Fibroblast of villous mesenchyme (primary cell): Measurements from ENCODE around the gene EVI2A. TPM values are rescaled to one million over a fixed set of nuclear protein-coding genes. Genes with fewer than 3 reads are reported as not detected.

Experiments used
- DNase-seq: peaks from one replicate; pipeline ENCODE4 v3.0.0-alpha.2; 2010; ENCODE audit warnings: low read depth
- H3K4me3 ChIP-seq: 2 replicates; pipeline ENCODE4 v1.5.1; 2011; ENCODE audit warnings: low read depth, mild to moderate bottlenecking, low read length
- total RNA-seq: library from RNA; depleted of rRNA; stranded (reverse); fragments of >200 nt; gene quantifications from 2 replicates; pipeline ENCODE4 v1.2.3, GENCODE V29; 2012
- TF ChIP-seq, protein P1 (sequence below): IDR thresholded peaks from 2 replicates; pipeline ENCODE4 v1.5.1; 2012; ENCODE audit warnings: low read depth, mild to moderate bottlenecking, low read length; ENCODE audit not compliant: insufficient read depth

Gene EVI2A, protein sequence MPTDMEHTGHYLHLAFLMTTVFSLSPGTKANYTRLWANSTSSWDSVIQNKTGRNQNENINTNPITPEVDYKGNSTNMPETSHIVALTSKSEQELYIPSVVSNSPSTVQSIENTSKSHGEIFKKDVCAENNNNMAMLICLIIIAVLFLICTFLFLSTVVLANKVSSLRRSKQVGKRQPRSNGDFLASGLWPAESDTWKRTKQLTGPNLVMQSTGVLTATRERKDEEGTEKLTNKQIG
- 0.32 and 0.43 TPM in 2 replicates for total RNA-seq

DNA sequence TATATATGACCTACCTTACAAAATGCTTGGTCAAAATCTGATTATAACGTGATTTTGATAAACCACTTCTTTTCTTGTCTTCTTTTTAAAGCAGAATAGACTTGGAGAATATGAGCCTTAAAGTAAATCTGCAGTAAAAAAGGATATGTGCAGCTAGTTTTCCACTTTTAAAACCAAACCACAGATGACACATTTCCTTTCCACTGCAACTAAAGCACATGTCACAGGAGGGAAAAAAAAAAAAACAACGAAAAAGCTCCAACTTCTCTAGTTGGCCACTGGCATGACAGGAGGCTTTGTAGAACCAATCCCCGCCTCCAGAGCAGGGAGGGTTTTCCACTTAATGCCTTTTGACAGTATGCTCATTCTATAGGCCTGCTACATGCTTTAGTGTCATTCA, at the start of gene EVI2A:
EVI2A (minus strand) TSS at position 142 of the 400 bp plus-strand sequence. CDS start 2,609 bp downstream, outside the sequence.
- DNase-seq = peak; percentile 72
- TF ChIP-seq, protein P1, sequence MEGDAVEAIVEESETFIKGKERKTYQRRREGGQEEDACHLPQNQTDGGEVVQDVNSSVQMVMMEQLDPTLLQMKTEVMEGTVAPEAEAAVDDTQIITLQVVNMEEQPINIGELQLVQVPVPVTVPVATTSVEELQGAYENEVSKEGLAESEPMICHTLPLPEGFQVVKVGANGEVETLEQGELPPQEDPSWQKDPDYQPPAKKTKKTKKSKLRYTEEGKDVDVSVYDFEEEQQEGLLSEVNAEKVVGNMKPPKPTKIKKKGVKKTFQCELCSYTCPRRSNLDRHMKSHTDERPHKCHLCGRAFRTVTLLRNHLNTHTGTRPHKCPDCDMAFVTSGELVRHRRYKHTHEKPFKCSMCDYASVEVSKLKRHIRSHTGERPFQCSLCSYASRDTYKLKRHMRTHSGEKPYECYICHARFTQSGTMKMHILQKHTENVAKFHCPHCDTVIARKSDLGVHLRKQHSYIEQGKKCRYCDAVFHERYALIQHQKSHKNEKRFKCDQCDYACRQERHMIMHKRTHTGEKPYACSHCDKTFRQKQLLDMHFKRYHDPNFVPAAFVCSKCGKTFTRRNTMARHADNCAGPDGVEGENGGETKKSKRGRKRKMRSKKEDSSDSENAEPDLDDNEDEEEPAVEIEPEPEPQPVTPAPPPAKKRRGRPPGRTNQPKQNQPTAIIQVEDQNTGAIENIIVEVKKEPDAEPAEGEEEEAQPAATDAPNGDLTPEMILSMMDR = no peak
- H3K4me3 ChIP-seq = peak within 1 kb of the TSS; percentile 22

DNA sequence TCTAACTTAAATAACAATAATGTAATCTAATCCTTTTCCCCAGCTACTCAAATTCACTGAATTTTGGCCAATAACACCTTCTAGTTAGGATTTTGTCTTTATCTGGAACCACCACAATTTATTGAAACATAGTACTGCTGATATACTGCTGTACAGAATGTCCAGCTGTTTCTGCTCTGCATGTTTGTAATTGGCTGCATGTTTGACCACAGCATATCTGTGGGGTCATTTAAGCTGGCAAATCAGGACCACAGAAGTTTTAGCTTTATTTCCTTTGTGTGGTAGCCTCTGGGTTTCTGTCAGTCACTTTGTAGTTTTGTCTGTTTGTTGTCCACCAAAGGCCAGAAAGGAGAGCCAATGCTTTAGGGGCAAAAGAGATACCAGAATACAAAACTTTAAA, 47.8 kb upstream of the EVI2A start:
- peak; percentile 72 for DNase-seq
- no peak overlapping the region for H3K4me3 ChIP-seq
- TF ChIP-seq, protein P1 = no peak

DNA sequence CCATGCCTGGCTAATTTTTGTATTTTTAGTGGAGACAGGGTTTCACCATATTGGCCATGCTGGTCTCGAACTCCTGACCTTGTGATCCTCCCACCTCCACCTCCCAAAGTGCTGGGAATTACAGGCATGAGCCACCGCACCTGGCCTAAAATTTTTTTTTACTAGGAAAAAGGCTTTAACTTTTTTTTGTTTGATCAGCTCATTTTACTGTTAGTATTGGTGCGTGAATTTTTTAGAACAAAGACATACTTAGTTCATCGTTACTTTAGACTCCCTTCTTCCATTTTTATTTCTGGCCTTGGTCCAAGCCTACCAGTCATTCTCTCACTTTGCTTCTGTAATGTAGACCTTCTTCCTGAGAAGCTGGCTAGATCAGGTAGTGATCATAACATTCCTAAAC, 44.7 kb upstream of the EVI2A start:
- TF ChIP-seq, protein P1 = no peak
- DNase-seq = no peak
- no peak overlapping the region for H3K4me3 ChIP-seq

DNA sequence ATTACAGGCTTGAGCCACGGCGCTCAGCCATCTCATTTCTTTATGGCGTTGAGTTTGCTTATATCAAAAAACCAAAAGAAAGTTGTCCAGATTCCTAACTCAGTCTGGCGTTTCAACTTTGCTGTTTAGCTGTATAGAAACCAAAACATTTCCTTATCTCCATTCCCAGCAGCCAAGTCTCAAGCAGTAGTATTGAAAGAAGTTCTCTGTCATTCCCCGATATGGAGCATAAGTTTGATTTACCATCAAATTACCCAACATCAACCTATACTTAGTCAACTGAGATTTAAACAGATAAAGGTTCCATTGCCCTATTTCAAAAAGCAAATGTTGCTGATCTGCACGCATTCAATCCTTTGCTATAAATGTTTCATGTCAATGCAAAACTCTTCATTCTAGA, 42.6 kb upstream of the EVI2A start:
- TF ChIP-seq, protein P1 = no peak
- H3K4me3 ChIP-seq = no peak overlapping the region

DNA sequence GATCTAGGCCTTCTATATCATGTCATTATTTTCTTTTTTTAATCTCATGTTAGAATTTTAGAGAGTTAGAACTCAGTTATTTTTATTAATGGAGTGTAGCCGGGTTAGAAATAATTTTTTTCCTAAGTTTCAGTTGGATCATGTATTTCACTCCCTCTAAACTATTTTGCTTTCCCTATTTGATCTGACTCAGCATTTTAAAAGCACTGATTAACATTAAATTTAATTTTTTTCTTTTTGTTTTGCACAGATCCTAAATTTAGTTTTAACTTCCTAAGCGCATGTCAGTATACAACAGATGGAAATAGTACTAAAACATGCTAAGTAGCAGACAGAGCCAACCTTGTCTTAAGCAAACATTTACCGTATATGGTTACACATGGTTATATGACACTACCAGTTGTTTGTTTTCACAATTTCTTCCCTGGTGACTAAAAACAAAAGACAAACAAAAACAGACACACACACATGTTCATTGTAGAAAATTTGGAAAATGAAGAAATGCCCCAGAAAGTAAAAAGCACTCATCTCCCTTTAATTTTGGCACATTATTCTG, 36.5 kb upstream of the EVI2A start:
- TF ChIP-seq, protein P1 = no peak
- no peak overlapping the region for H3K4me3 ChIP-seq
- DNase-seq = peak; percentile 61

More for the DNA sequence above, 42.6 kb upstream of the EVI2A start:
- no peak for DNase-seq

DNA sequence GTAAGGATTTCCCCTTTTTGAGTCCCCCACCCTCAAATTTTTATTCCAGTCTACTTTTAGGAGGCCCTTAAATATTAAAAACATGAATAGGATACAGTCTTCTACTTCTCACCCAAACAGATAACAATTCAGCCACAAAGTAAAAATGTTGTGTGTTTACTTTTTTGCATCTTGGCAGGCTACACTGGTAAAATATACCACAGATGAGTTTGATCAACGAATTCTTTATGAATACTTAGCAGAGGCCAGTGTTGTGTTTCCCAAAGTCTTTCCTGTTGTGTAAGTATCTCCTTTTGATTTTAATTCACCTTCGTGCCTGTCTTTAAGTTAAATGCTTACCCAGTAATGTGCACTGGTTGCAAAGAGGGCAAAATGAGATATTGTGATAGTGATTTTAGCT, 35.7 kb upstream of the EVI2A start:
- TF ChIP-seq, protein P1 = no peak
- H3K4me3 ChIP-seq = no peak overlapping the region
- no peak for DNase-seq

DNA sequence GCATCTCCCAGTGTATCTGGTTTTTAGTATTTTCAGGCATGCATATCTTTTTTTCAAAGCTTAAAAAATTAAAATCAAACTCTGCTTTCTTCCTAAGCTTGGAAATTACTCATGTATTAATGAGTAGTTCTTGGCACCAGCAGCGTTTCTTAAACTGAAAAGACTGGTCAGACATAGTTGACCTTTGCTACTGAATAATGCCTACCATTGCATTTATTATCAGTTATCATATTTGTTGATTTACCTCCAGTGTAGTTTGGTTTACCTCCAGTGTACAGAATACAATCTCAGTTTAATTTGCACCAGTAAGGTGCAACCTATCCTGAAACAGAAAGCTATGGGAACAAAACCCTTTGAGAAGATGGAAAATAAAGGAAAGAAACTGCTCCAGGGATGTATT, 34.5 kb upstream of the EVI2A start:
- TF ChIP-seq, protein P1 = no peak
- H3K4me3 ChIP-seq = no peak overlapping the region
- no peak for DNase-seq
